T-helper 1 cell treated with Interleukin-12 subunit alpha and Interleukin-12 subunit beta and Interleukin-4 antibody, amounts not matched to agents 30 ng/mL and 1 ng/mL, for 36 hours (primary cell): ENCODE measurements around the gene SLC45A3. TPM values are rescaled to one million over a fixed set of nuclear protein-coding genes. Genes with fewer than 3 reads are reported as not detected.
"Not testable (repeated sequence)": the region's sequence is repeated elsewhere in the genome, so short reads cannot be mapped to it uniquely, and the experiment has no call there.

Source experiments
- intact Hi-C: fragments of 100-400 bp; cut with micrococcal nuclease; formaldehyde crosslinking; loops from one replicate; pipeline ENCODE4 v1.15.1; 2024
- total RNA-seq: library from RNA; stranded (reverse); gene quantifications from 2 replicates; pipeline ENCODE4 v1.2.3, GENCODE V29; 2022

Gene SLC45A3, protein sequence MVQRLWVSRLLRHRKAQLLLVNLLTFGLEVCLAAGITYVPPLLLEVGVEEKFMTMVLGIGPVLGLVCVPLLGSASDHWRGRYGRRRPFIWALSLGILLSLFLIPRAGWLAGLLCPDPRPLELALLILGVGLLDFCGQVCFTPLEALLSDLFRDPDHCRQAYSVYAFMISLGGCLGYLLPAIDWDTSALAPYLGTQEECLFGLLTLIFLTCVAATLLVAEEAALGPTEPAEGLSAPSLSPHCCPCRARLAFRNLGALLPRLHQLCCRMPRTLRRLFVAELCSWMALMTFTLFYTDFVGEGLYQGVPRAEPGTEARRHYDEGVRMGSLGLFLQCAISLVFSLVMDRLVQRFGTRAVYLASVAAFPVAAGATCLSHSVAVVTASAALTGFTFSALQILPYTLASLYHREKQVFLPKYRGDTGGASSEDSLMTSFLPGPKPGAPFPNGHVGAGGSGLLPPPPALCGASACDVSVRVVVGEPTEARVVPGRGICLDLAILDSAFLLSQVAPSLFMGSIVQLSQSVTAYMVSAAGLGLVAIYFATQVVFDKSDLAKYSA
- total RNA-seq: 0.27 and 0.29 TPM in 2 replicates

DNA sequence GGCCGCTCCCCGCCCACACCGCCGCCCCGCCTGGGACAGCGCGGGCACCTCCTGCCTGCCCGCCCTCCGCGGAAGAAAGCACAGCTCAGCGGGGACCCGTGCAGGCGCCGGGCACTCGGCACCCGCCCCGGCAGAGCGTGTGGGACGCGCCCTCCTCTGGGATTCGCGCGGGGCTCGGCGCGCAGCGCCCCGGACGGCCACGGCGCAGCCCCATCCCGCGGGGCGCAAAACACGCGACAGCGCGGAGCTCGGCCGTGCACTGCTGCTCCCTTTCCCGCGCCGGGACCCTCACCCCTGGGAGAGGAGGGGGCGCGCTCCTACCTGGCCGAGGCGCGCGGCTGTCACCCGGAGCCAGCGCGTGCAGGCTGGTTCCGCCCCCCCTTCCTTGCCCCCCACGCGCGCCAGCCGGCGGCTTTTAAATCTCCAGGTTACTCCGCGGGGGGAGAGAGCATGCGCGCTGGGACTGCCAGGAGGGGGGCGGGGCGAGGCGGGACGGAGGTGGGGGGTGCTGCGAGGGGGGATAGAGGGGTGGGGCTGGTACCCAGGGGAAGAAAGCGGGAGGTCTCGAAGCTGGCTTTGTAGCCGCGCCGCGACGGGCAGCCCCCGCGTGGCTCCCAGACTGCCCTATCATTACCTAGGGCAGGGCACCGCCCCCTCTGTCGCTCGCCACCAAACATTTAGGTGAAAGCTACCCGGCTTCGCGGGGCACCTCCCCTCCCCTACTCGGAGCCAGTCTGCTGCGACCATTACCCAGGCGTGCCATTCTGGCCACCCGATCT lies at the start of gene SLC45A3:
Gene SLC45A3, minus strand, starts transcription at position 437 of the 779 bp plus-strand sequence. CDS start 15,853 bp downstream, outside the sequence.
- intact Hi-C loops: no loop called here

- intact Hi-C loops: no loop called here
Observed at GRCh38 chr1:205726619-205727125, 46.4 kb upstream of the SLC45A3 start.

GRCh38 chr1:205725514-205725913 lies 45.2 kb upstream of the SLC45A3 start:
- intact Hi-C loops: no loop called here

- intact Hi-C loops: not testable (repeated sequence)
Observed at GRCh38 chr1:205720740-205721139, 40.4 kb upstream of the SLC45A3 start.

- intact Hi-C loops: no loop called here
Observed at GRCh38 chr1:205719762-205720161, 39.5 kb upstream of the SLC45A3 start.

GRCh38 chr1:205719015-205719414 lies 38.7 kb upstream of the SLC45A3 start:
- intact Hi-C loops: no loop called here

- intact Hi-C loops: no loop called here
Observed at GRCh38 chr1:205716371-205717132, 36.2 kb upstream of the SLC45A3 start.

DNA sequence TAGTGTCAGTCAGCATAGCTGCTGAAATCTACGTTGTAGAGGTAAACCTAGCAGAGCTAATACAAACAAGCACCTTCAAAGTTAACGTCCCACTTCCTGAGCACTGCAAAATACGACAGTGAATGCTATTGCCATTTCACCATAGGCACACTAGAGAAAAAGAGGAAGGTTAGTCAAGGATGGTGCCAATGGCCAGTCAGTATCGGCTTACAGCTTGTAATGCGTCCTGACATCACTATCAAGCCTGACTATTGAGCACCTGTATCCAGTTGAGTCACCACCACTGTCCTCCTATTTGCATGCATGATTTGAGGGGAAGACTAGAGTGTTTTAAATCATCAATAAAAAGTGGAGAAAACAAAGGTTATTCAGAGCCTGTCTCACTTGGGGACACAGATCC lies 35.3 kb upstream of the SLC45A3 start:
- intact Hi-C loops: no loop called here

DNA sequence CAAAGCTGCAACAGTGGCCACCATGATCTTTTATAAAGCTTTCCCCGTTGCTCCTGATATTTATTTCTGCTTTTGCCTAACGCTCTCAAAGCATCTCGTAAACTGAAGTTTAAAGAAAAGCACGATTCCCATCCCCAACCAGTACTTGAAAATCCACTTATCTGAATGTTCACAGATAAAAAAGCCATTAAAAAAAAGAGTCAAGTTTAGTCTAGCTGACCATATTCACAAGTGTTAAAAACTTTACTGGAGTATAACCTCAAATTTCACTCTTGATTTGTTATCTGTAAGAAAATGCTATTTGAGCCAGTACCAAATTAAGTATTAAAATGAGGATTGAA lies 34.6 kb upstream of the SLC45A3 start:
- intact Hi-C loops: loop anchor here (5.0 kb wide), 1 partner anchor 262 kb away; no protein-coding TSS in a partner anchor

DNA sequence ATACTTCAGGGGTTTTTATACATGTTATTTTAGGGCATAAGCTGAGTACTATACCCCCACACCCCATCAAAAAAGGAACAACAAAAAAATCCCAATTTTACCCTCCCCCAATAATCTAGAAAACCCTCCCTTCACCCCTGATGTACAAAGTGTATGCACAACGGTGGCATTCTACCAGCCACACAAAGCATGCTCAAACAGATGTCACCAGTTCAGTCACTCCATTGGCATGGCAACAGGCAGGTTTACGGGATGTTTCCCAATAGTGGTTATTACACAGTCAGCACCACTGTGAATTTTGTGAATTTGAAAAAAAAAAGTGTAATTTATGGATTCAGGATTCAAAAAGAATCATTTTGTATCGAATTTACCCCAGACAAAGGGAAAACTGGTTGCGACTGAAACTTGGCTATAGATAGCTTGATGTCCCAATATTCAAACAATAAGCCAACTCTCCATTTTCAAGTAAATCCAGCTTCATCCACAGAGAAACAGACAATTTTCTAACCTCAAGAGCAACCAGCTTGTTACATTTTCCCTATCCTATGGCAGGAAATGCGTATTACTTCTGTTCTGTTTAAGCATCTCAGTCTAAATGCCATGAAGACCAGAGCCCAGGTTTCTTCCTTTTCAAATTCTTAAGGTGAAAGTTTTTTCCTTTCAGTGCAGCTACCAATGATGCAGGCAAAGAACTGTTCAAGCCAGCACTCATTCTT lies 34.0 kb upstream of the SLC45A3 start:
- intact Hi-C loops: loop anchor here (5.0 kb wide), 1 partner anchor 263 kb away; no protein-coding TSS in a partner anchor

GRCh38 chr1:205711105-205712048 lies 31.1 kb upstream of the SLC45A3 start:
- intact Hi-C loops: loop anchor here (1.0 to 5.0 kb wide), 8 partner anchors 38 to 266 kb away; partner anchors contain the start of genes ELK4 and RAB29

DNA sequence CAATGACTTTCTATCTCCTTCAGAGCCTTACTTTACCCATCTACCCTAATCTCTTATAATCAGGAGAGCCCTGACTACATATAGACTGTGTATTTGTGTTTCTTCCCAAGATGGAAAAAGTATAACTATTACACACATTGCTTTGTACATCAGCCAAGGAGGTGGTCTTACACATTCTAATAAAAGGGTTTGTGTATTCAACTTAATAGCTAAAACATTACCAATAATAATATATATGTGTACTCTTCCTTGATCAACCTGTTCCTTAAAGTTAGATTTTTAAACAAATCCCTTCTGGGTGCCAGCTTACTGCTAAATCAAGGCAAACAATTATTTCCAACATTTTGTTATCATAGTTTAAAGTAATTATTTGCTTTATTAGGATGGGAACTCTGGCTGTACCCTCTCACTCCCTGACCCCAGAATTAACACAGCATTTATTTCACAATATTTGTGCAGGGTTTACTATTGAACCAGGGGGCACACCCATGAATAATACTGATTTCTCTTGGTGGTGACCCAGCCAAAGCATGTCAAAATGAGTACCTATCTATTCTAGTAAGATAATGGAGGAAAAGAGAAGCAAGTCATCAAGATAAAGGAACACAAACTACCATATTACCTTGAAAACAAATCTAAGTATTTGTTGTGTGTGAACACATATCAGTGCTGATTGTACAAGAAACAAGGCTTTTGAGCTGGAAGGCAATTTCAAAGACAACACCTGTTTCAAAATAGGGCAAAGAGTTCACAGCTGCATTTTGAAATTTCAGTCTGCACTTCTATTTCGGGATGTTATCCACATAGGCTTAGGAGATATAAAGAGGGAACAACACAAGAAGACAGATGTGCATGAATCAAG lies 30.1 kb upstream of the SLC45A3 start:
- intact Hi-C loops: loop anchor here (1.0 to 5.0 kb wide), 8 partner anchors 39 to 267 kb away; partner anchors contain the start of genes ELK4 and RAB29

- intact Hi-C loops: loop anchor here (2.0 to 5.0 kb wide), 3 partner anchors 65 to 268 kb away; partner anchors contain the start of genes ELK4 and RAB29
Observed at GRCh38 chr1:205709640-205710039, 29.3 kb upstream of the SLC45A3 start.

DNA sequence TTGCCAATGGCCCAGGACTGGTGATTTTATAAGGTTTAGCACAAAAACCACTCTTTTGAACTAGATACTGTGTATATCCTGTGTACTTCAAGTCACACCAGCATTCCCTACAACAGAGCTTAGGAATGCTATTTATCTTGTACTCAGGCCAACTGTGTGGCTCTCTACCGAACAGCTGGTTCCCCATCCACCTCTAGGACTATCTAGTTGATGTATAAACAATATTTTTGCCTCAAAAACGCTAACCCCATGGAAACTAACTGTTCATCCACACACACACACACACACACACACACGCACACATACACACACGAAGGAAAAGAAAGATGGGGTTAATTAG lies 28.7 kb upstream of the SLC45A3 start:
- intact Hi-C loops: no loop called here

GRCh38 chr1:205706601-205707502 lies 26.5 kb upstream of the SLC45A3 start:
- intact Hi-C loops: no loop called here

GRCh38 chr1:205704903-205705302 lies 24.6 kb upstream of the SLC45A3 start:
- intact Hi-C loops: no loop called here

DNA sequence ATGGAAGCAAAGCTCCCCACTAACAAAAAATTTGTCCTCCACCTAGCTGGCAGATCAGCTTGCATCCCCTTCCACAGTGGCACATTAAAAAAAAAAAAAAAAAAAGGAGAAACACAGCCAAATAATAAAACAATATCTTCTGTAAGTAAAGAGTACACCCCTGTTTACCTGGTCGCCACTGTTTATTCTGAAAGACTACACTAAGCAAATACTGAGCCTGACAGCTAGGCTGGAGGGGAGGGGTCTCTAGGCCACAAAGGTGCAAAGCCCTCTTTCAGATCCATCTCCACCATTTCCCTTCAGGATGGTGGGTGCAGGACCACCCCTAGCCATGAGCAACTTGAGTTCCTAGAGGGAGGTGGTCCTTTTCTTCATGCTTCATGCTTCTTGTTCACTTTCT lies 22.8 kb upstream of the SLC45A3 start:
- intact Hi-C loops: no loop called here
